ENCODE results near the gene HMX1. TPM values are rescaled to one million over a fixed set of nuclear protein-coding genes. Genes with fewer than 3 reads are reported as not detected.

Gene HMX1
- total and polyA plus RNA-seq, 2 experiments from 2014 or later = not detected

DNA sequence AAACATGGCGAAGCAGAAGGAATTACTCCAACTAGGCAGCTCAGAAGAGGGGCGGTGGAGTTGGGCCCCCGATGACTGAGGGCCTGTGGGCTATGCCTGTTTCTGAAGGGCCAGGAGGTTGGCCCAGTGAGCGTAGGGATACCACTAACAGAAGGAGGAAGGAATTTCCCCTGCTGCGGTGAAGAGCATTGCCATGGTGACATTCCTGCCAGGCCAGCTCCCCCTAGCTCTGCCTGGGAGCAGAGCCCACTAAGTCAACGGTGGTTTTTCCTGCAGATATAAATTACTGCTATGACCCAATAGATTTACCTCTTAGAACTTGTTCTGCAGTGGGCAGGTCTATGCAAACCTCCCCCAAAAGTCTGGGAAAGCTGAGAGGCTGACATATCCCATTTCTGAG is 28.9 kb upstream of the HMX1 start:
- H3K4me1 ChIP-seq (ENCODE audit: insufficient read depth) = no peaks in the 10 kb centered on the region
- H3K36me3 ChIP-seq (ENCODE audit: low read depth) = no peaks in the 10 kb centered on the region
- no peak overlapping the region for H2AFZ ChIP-seq
- no peak overlapping the region for H3K27ac ChIP-seq
- 58 to 63% methylated on average over 6 of the region's 6 CpGs for WGBS, 2 experiments (ENCODE audit: low coverage in 1 of 2, low lambda C conversion rate in 2 of 2, missing lambda C conversion rate in 2 of 2)
- H3K4me2 ChIP-seq (ENCODE audit: unreplicated experiment) = no peak overlapping the region
- in situ Hi-C loops (cut with MboI) = no loop called here
- H3F3A ChIP-seq (ENCODE audit: insufficient read depth) = no peaks in the 10 kb centered on the region
- H4K20me1 ChIP-seq (ENCODE audit: insufficient read depth) = no peaks in the 10 kb centered on the region
- no peak overlapping the region for H3K4me3 ChIP-seq
- TF ChIP-seq EZH2 (IDR thresholded peaks at IDR 0.05; ENCODE audit: insufficient read depth, poor library complexity, severe bottlenecking) (no peak), EZH2phosphoT487 (IDR thresholded peaks at IDR 0.05; ENCODE audit: insufficient read depth, low read depth) (no peak)
- H3K9ac ChIP-seq = no peak overlapping the region
- H3K9me2 ChIP-seq (ENCODE audit: insufficient read depth) = no peaks in the 10 kb centered on the region
- no peak for DNase-seq
- H3K27me3 ChIP-seq (replicated peaks; ENCODE audit: insufficient read depth) = peaks cover 26% of the 10 kb centered on the region
- no peaks in the 10 kb centered on the region for H3K9me3 ChIP-seq (ENCODE audit: low read depth)
- H3K79me2 ChIP-seq (ENCODE audit: insufficient read depth) = no peaks in the 10 kb centered on the region

DNA sequence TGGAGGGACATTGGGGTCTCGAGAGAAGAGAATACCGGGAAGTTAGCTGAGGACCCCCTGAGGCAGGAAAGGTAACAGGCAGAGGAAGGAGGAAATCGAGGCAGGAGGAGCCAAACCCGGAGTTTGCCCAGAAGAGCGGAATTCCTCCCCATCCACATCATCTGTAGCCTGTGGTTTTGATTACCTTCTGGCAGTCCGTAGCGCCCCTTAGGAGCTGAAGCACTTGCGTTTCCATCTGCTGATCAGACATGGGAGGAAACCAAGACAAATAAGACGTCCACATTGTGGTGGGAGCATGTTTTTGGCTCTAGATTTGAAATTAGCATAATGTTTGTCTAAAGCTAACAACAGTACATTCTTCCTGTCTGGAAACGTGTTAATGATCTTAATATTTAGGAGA is 26.8 kb upstream of the HMX1 start:
- Histone ChIP-seq H3K9me3 (ENCODE audit: low read depth) (no peaks in the 10 kb centered on the region), H3K9me2 (ENCODE audit: insufficient read depth) (no peaks in the 10 kb centered on the region), H3K4me2 (ENCODE audit: unreplicated experiment) (no peak overlapping the region), H3K27ac (no peak overlapping the region), H3K79me2 (ENCODE audit: insufficient read depth) (no peaks in the 10 kb centered on the region), H3K4me1 (ENCODE audit: insufficient read depth) (no peaks in the 10 kb centered on the region), H4K20me1 (ENCODE audit: insufficient read depth) (no peaks in the 10 kb centered on the region), H3K27me3 (replicated peaks; ENCODE audit: insufficient read depth) (peaks cover 38% of the 10 kb centered on the region), H3K4me3 (no peak overlapping the region), H3K9ac (no peak overlapping the region), H3K36me3 (ENCODE audit: low read depth) (no peaks in the 10 kb centered on the region), H2AFZ (no peak overlapping the region), H3F3A (ENCODE audit: insufficient read depth) (no peaks in the 10 kb centered on the region)
- TF ChIP-seq EZH2phosphoT487 (IDR thresholded peaks at IDR 0.05; ENCODE audit: insufficient read depth, low read depth) (no peak), EZH2 (IDR thresholded peaks at IDR 0.05; ENCODE audit: insufficient read depth, poor library complexity, severe bottlenecking) (no peak)
- 0 to 2% methylated on average over 10 of the region's 10 CpGs for WGBS, 2 experiments (ENCODE audit: low coverage in 1 of 2, low lambda C conversion rate in 2 of 2, missing lambda C conversion rate in 2 of 2)
- DNase-seq = no peak
- in situ Hi-C loops (cut with MboI) = no loop called here

DNA sequence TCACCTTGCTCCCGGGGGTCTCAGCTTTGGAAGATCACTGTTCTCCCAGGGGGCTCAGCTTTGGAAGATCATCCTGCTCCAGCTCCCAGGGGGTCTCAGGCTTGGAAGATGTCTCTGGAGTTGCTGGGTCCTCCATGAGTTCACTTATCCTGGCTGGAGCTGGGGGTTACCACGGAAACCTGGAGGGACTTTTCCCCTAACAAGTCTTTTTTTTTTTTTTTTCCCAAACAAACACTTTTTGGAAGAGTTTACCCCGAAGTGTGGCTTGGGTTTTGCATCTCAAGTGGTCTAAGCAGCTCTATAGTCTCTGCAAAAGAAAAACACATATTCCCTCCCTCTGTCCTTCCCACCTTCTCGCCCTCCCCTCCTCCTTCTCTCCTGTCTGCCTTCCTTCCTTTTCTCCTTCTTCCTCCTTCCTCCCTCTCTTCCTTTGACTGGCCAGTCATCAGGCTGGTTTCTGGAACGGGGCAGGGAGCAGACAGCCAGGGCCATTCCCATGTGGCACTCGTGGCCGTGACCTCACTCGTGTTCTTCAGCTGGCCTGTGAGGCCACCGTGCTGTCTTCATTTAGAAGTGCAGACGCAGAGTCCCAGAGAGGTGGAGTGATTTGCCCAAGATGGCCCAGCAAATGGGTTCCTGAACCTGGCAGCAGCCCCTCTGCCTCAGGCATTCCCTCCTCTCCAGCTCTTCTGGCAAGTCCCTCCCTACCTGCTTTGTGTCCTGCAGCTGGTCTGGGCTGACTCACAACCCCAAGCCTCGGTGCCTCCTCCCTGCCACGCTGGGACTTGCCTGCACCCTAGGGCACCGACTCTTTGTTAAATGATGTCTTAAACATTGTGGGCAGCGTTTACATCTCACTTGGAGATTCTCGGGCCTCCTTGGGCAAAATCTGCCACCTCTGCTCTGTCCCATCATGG is 25.9 kb upstream of the HMX1 start:
- Histone ChIP-seq H2AFZ (no peak overlapping the region), H4K20me1 (ENCODE audit: insufficient read depth) (no peaks in the 10 kb centered on the region), H3K9ac (no peak overlapping the region), H3K4me1 (ENCODE audit: insufficient read depth) (no peaks in the 10 kb centered on the region), H3K36me3 (ENCODE audit: low read depth) (no peaks in the 10 kb centered on the region), H3K27ac (no peak overlapping the region), H3K9me2 (ENCODE audit: insufficient read depth) (no peaks in the 10 kb centered on the region), H3F3A (ENCODE audit: insufficient read depth) (no peaks in the 10 kb centered on the region), H3K27me3 (replicated peaks; ENCODE audit: insufficient read depth) (peaks cover 40% of the 10 kb centered on the region), H3K9me3 (ENCODE audit: low read depth) (no peaks in the 10 kb centered on the region), H3K79me2 (ENCODE audit: insufficient read depth) (no peaks in the 10 kb centered on the region), H3K4me2 (ENCODE audit: unreplicated experiment) (no peak overlapping the region), H3K4me3 (no peak overlapping the region)
- peak; percentile 28 for DNase-seq
- TF ChIP-seq EZH2 (IDR thresholded peaks at IDR 0.05; ENCODE audit: insufficient read depth, poor library complexity, severe bottlenecking) (no peak), EZH2phosphoT487 (IDR thresholded peaks at IDR 0.05; ENCODE audit: insufficient read depth, low read depth) (no peak)
- 14 to 16% methylated on average over 14 to 15 of the region's 15 CpGs for WGBS, 2 experiments (ENCODE audit: low coverage in 1 of 2, low lambda C conversion rate in 2 of 2, missing lambda C conversion rate in 2 of 2)
- in situ Hi-C loops (cut with MboI) = no loop called here

DNA sequence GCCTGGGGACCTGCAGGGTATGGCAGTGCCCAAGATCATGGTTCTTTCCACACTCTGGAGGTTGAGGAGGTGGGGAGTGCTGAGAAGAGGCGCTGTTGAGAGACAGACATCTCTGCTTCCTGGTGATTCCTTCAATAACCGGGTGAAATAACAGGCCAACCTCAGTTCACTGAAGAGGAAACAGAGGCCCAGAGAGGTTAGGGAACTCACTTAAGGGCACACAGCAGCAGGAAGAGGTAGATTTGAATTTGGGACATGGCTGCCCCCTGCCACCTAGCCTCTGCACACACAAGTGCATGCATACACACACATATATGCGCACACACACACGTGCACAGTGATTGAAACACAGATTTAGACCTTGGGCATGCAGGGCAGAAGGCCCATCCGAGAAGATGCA is 24.9 kb upstream of the HMX1 start:
- no peak overlapping the region for H3K4me2 ChIP-seq (ENCODE audit: unreplicated experiment)
- no peaks in the 10 kb centered on the region for H4K20me1 ChIP-seq (ENCODE audit: insufficient read depth)
- no peak for DNase-seq
- in situ Hi-C loops (cut with MboI) = no loop called here
- no peaks in the 10 kb centered on the region for H3K36me3 ChIP-seq (ENCODE audit: low read depth)
- H3K4me3 ChIP-seq = no peak overlapping the region
- TF ChIP-seq EZH2phosphoT487 (IDR thresholded peaks at IDR 0.05; ENCODE audit: insufficient read depth, low read depth) (no peak), EZH2 (IDR thresholded peaks at IDR 0.05; ENCODE audit: insufficient read depth, poor library complexity, severe bottlenecking) (no peak)
- no peaks in the 10 kb centered on the region for H3K79me2 ChIP-seq (ENCODE audit: insufficient read depth)
- no peaks in the 10 kb centered on the region for H3K9me2 ChIP-seq (ENCODE audit: insufficient read depth)
- no peak overlapping the region for H3K27ac ChIP-seq
- no peak overlapping the region for H2AFZ ChIP-seq
- H3K4me1 ChIP-seq (ENCODE audit: insufficient read depth) = no peaks in the 10 kb centered on the region
- 55 to 59% methylated on average over 5 of the region's 5 CpGs for WGBS, 2 experiments (ENCODE audit: low coverage in 1 of 2, low lambda C conversion rate in 2 of 2, missing lambda C conversion rate in 2 of 2)
- H3K9me3 ChIP-seq (ENCODE audit: low read depth) = no peaks in the 10 kb centered on the region
- peaks cover 46% of the 10 kb centered on the region for H3K27me3 ChIP-seq (replicated peaks; ENCODE audit: insufficient read depth)
- H3K9ac ChIP-seq = no peak overlapping the region
- no peaks in the 10 kb centered on the region for H3F3A ChIP-seq (ENCODE audit: insufficient read depth)
